Lung (tissue), 12 donors: ENCODE results near the gene ITPRIPL1. TPM values are rescaled to one million over a fixed set of nuclear protein-coding genes. Genes with fewer than 3 reads are reported as not detected.

Experiments
- ATAC-seq: fragments of 200-7000 bp; cut with Tn5 transposase; one replicate; pipeline ENCODE4 v1.9.1; 2020; ENCODE audit warnings: moderate number of reproducible peaks; ENCODE audit not compliant: insufficient read depth, low FRiP score
- DNase-seq, 3 donors: peaks; one replicate each; pipeline ENCODE4 v3.0.0-alpha.2; 2013 to 2017
- H3K27ac ChIP-seq, 2 donors: one replicate each; pipeline ENCODE4 v1.5.1; 2013; ENCODE audit warnings: mild to moderate bottlenecking in 2 of 2, moderate library complexity in 2 of 2, control low read depth in 1 of 2, inconsistent platforms in 1 of 2, low read depth in 1 of 2, low read length in 1 of 2
- H3K27me3 ChIP-seq, 3 donors: one replicate each; pipeline ENCODE4 v1.5.1; 2013; ENCODE audit warnings: low read length in 2 of 3; ENCODE audit not compliant: control insufficient read depth in 3 of 3, insufficient read depth in 3 of 3
- H3K36me3 ChIP-seq, 4 donors: one replicate each; pipeline ENCODE4 v1.5.1; 2013; ENCODE audit warnings: low read length in 4 of 4, mild to moderate bottlenecking in 1 of 4, moderate library complexity in 1 of 4; ENCODE audit not compliant: control insufficient read depth in 4 of 4, insufficient read depth in 4 of 4
- H3K4me1 ChIP-seq, 5 donors: one replicate each; pipeline ENCODE4 v1.5.1; 2013; ENCODE audit warnings: low read length in 5 of 5, mild to moderate bottlenecking in 2 of 5, moderate library complexity in 1 of 5; ENCODE audit not compliant: control insufficient read depth in 5 of 5, insufficient read depth in 5 of 5
- H3K4me3 ChIP-seq: one replicate; pipeline ENCODE4 v1.5.1; 2013; ENCODE audit warnings: mild to moderate bottlenecking, control low read depth, moderate library complexity
- H3K9ac ChIP-seq, 2 donors: one replicate each; pipeline ENCODE4 v1.5.1; 2013; ENCODE audit warnings: low read length in 2 of 2, control low read depth in 1 of 2; ENCODE audit not compliant: insufficient read depth in 1 of 2
- H3K9me3 ChIP-seq, 4 donors: one replicate each; pipeline ENCODE4 v1.5.1; 2013; ENCODE audit warnings: low read length in 3 of 4, mild to moderate bottlenecking in 1 of 4, moderate library complexity in 1 of 4; ENCODE audit not compliant: control insufficient read depth in 4 of 4, insufficient read depth in 3 of 4
- CTCF ChIP-seq: IDR thresholded peaks from 2 replicates; pipeline ENCODE4 v1.5.1; 2012; ENCODE audit warnings: mild to moderate bottlenecking; ENCODE audit errors: control extremely low read depth, extremely low read depth
- WGBS, 2 donors: extraction: QIAGEN DNeasy Blood & Tissue Kit; methylation state at CpG; one replicate each; pipeline ENCODE4 v1.1.7; 2013; 5-methylcytosine and 5-hydroxymethylcytosine counted together
- polyA plus RNA-seq, 2 donors: library from polyadenylated mRNA; stranded (reverse); fragments of 200-250 nt; gene quantifications; one replicate each; pipeline ENCODE4 v1.2.1, GENCODE V29; 2013
- total RNA-seq, 2 donors: library from RNA; depleted of rRNA in 1 of 2; stranded (reverse); fragments of >200 nt in 1 of 2; gene quantifications; one replicate each; pipeline ENCODE4 v1.2.1, GENCODE V29; 2014 to 2021
- donor health status: control.
- donor health status: control.
- donor health status: Bipolar disorder and iron deficiency.
- donor health status: healthy.
- donor health status: DM: yes; HTN: yes; CAD: no.

Gene ITPRIPL1
- total and polyA plus RNA-seq, 4 donors, result 0.33 to 2.2 (median 1.5) TPM

GRCh38 chr2:96356889-96357288 lies 31.8 kb downstream of the ITPRIPL1 start:
- no peak overlapping the region for H3K4me3 ChIP-seq
- ATAC-seq (no peak), DNase-seq (peak in 2 of 3 donors; percentile 16)
- H3K9me3 ChIP-seq, result no peaks in the 10 kb centered on the region
- H3K27me3 ChIP-seq, result no peaks in the 10 kb centered on the region
- no peak for TF ChIP-seq CTCF
- no peak overlapping the region for H3K9ac ChIP-seq
- WGBS, 2 donors, result 72 to 93% methylated on average over 6 of the region's 6 CpGs
- no peak overlapping the region for H3K27ac ChIP-seq
- H3K4me1 ChIP-seq, result peaks cover 0 to 7% (median 0%) of the 10 kb centered on the region in 5 donors
- H3K36me3 ChIP-seq, result peaks cover 0 to 10% (median 4%) of the 10 kb centered on the region in 4 donors

GRCh38 chr2:96359310-96359709 lies 34.2 kb downstream of the ITPRIPL1 start:
- Histone ChIP-seq H3K27ac (no peak overlapping the region), H3K36me3 (peaks cover 0 to 12% (median 2%) of the 10 kb centered on the region in 4 donors), H3K4me3 (no peak overlapping the region), H3K9ac (no peak overlapping the region), H3K27me3 (no peaks in the 10 kb centered on the region), H3K4me1 (peaks cover 0 to 2% (median 0%) of the 10 kb centered on the region in 5 donors), H3K9me3 (no peaks in the 10 kb centered on the region)
- no peak for ATAC-seq
- peak; percentile 1 for TF ChIP-seq CTCF
- peak in 1 of 3 donors; percentile 7 for DNase-seq
- 57 to 69% methylated on average over 2 of the region's 2 CpGs for WGBS, 2 donors

GRCh38 chr2:96359866-96360265 lies 34.7 kb downstream of the ITPRIPL1 start:
- WGBS, 2 donors, result 68 to 69% methylated on average over 1 of the region's 1 CpG
- DNase-seq (no peak), ATAC-seq (no peak)
- Histone ChIP-seq H3K9me3 (no peaks in the 10 kb centered on the region), H3K36me3 (peaks cover 0 to 12% (median 4%) of the 10 kb centered on the region in 4 donors), H3K27ac (no peak overlapping the region), H3K9ac (no peak overlapping the region), H3K4me3 (no peak overlapping the region), H3K27me3 (no peaks in the 10 kb centered on the region), H3K4me1 (peaks cover 0 to 2% (median 0%) of the 10 kb centered on the region in 5 donors)
- no peak for TF ChIP-seq CTCF

GRCh38 chr2:96361751-96362150 lies 36.6 kb downstream of the ITPRIPL1 start:
- DNase-seq (no peak), ATAC-seq (no peak)
- H3K9me3 ChIP-seq, result no peaks in the 10 kb centered on the region
- H3K4me1 ChIP-seq, result peaks cover 0 to 2% (median 0%) of the 10 kb centered on the region in 5 donors
- TF ChIP-seq CTCF, result no peak
- 97 to 100% methylated on average over 2 of the region's 2 CpGs for WGBS, 2 donors
- H3K4me3 ChIP-seq, result no peak overlapping the region
- peaks cover 0 to 15% (median 6%) of the 10 kb centered on the region in 4 donors for H3K36me3 ChIP-seq
- H3K27me3 ChIP-seq, result no peaks in the 10 kb centered on the region
- no peak overlapping the region for H3K27ac ChIP-seq
- H3K9ac ChIP-seq, result no peak overlapping the region
